Aorta (tissue), 5 donors: ENCODE results near the gene PTPRG. TPM values are rescaled to one million over a fixed set of nuclear protein-coding genes. Genes with fewer than 3 reads are reported as not detected.
A peak's percentile ranks its signal among the peaks of the same experiment; 100 is the strongest.

Source experiments
- ATAC-seq: fragments of 200-7000 bp; cut with Tn5 transposase; one replicate; pipeline ENCODE4 v1.9.1; 2022; ENCODE audit warnings: moderate library complexity; ENCODE audit not compliant: low FRiP score
- DNase-seq, 2 donors: peaks; one replicate each; pipeline ENCODE4 v3.0.0-alpha.2; 2020
- H3K27ac ChIP-seq, 2 donors: one replicate each; pipeline ENCODE4 v1.5.1; 2013; ENCODE audit warnings: low read length in 2 of 2, mild to moderate bottlenecking in 2 of 2, moderate library complexity in 2 of 2, control low read depth in 1 of 2, inconsistent platforms in 1 of 2, low read depth in 1 of 2
- H3K27me3 ChIP-seq, 2 donors: one replicate each; pipeline ENCODE4 v1.6.1; 2013; ENCODE audit warnings: control low read depth in 1 of 2, low read length in 1 of 2, mild to moderate bottlenecking in 1 of 2, moderate library complexity in 1 of 2; ENCODE audit not compliant: insufficient read depth in 2 of 2, control insufficient read depth in 1 of 2
- H3K36me3 ChIP-seq, 2 donors: one replicate each; pipeline ENCODE4 v1.6.1; 2013; ENCODE audit warnings: control low read depth in 1 of 2, low read length in 1 of 2, mild to moderate bottlenecking in 1 of 2; ENCODE audit not compliant: insufficient read depth in 2 of 2, control insufficient read depth in 1 of 2
- H3K4me1 ChIP-seq, 2 donors: one replicate each; pipeline ENCODE4 v1.6.1; 2013; ENCODE audit warnings: low read length in 2 of 2, control low read depth in 1 of 2, mild to moderate bottlenecking in 1 of 2, moderate library complexity in 1 of 2; ENCODE audit not compliant: insufficient read depth in 2 of 2, control insufficient read depth in 1 of 2
- H3K4me3 ChIP-seq, 2 donors: one replicate each; pipeline ENCODE4 v1.5.1; 2013; ENCODE audit warnings: low read length in 2 of 2, control low read depth in 1 of 2, mild to moderate bottlenecking in 1 of 2
- H3K9me3 ChIP-seq: one replicate; pipeline ENCODE4 v1.6.1; 2013; ENCODE audit warnings: mild to moderate bottlenecking, low read length; ENCODE audit not compliant: control insufficient read depth
- WGBS, 2 donors: extraction: QIAGEN DNeasy Blood & Tissue Kit; methylation state at CpG; one replicate each; pipeline ENCODE4 v1.1.7; 2013; 5-methylcytosine and 5-hydroxymethylcytosine counted together
- intact Hi-C, 2 donors: fragments of 100-400 bp; cut with DNase I; formaldehyde crosslinking; loops; one replicate each; pipeline versions ENCODE4 v1.14.2 to v1.15.0; 2022
- polyA plus RNA-seq, 2 donors: library from polyadenylated mRNA; stranded (reverse); fragments of 200-250 nt; gene quantifications; one replicate each; pipeline ENCODE4 v1.2.3, GENCODE V29; 2013
- total RNA-seq, 2 donors: library from RNA; stranded (reverse); fragmentation: NEBNext Ultra II Directional; extraction: Animal tissue kit (Norgen Biotek cat#: 25700); gene quantifications; one replicate each; pipeline ENCODE4 v1.2.1, GENCODE V29; 2021
- donor health status: healthy with polysubstance abuse.
- donor health status: Bipolar disorder and iron deficiency.
- donor health status: DM: no; HTN: no; CAD: no.
- donor health status: DM: no; HTN: no; CAD: no.
- donor health status: DM: yes; HTN: yes; CAD: no.

PTPRG gene
- total and polyA plus RNA-seq, 4 donors: 5.3 to 150 (median 52.4) TPM

DNA sequence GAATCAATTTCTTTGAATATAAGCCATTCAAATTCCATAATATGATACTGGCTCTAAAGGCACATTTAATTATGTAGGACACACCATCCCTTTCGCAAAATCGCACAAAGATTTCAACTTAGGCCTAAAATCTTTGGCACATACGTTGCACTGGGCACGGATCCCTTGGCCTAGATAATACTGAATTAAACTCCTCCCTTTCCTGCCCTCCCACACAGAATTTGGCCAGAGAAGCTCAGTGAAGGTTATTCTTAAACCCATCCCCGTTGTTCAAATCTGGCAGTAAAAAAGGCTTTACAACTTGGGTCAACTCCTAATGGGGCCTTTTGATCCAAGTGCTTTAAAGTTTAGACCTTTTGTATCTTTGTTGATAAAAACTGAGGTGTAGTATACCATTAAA, 247.2 kb downstream of the PTPRG start:
- peak in 1 of 2 donors; percentile 70 for DNase-seq
- no peaks in the 10 kb centered on the region for H3K36me3 ChIP-seq
- peaks cover 7 to 26% of the 10 kb centered on the region in 2 donors for H3K4me1 ChIP-seq
- H3K9me3 ChIP-seq: no peaks in the 10 kb centered on the region
- intact Hi-C loops: loop anchor here in 1 of 2 donors (10.0 kb wide), 1 partner anchor 54 kb away; no protein-coding TSS in a partner anchor
- 5 to 7% methylated on average over 5 of the region's 5 CpGs for WGBS, 2 donors
- no peaks in the 10 kb centered on the region for H3K27me3 ChIP-seq
- H3K27ac ChIP-seq: peak overlapping the region in 1 of 2 donors; percentile 3
- peak; percentile 62 for ATAC-seq
- no peak overlapping the region for H3K4me3 ChIP-seq

- H3K9me3 ChIP-seq: no peaks in the 10 kb centered on the region
- H3K36me3 ChIP-seq: no peaks in the 10 kb centered on the region
- peaks cover 7 to 24% of the 10 kb centered on the region in 2 donors for H3K4me1 ChIP-seq
- intact Hi-C loops: loop anchor here in 1 of 2 donors (10.0 kb wide), 1 partner anchor 54 kb away; no protein-coding TSS in a partner anchor
- no peak overlapping the region for H3K4me3 ChIP-seq
- DNase-seq (no peak), ATAC-seq (no peak)
- H3K27me3 ChIP-seq: no peaks in the 10 kb centered on the region
- WGBS, 2 donors: 14 to 37% methylated on average over 1 of the region's 1 CpG
- H3K27ac ChIP-seq: no peak overlapping the region
These were observed 247.6 kb downstream of the PTPRG start for GRCh38 chr3:61808999-61809398.

DNA sequence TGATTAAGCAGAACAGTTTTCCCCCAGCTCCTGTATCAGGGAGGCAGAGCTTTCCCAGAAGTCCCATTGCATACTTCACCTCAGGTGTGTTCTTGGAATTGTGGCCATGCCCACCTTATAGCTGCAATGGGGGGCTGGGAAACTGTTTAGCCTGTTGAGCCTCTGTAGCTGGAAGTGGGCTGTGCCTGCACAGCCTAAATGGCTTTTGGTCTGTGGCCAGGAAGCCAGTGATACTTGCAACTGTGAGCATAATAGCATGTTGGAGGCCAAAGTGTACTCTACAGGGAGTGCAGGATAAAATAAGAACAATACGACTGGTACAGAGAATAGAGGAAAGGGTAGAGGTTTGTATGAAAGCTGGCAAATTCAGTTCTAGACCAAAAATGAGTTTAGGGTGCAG, 248.5 kb downstream of the PTPRG start:
- Histone ChIP-seq H3K36me3 (no peaks in the 10 kb centered on the region), H3K9me3 (no peaks in the 10 kb centered on the region), H3K4me1 (peaks cover 7 to 27% of the 10 kb centered on the region in 2 donors), H3K27me3 (no peaks in the 10 kb centered on the region), H3K4me3 (no peak overlapping the region), H3K27ac (no peak overlapping the region)
- peak; percentile 69 for ATAC-seq
- 2 to 4% methylated on average over 1 of the region's 1 CpG for WGBS, 2 donors
- intact Hi-C loops: loop anchor here in 1 of 2 donors (10.0 kb wide), 1 partner anchor 55 kb away; no protein-coding TSS in a partner anchor
- DNase-seq: peak in 1 of 2 donors; percentile 56

- H3K27me3 ChIP-seq: no peaks in the 10 kb centered on the region
- no peak overlapping the region for H3K4me3 ChIP-seq
- intact Hi-C loops: no loop called here
- H3K4me1 ChIP-seq: peaks cover 5 to 27% of the 10 kb centered on the region in 2 donors
- H3K36me3 ChIP-seq: no peaks in the 10 kb centered on the region
- no peak overlapping the region for H3K27ac ChIP-seq
- DNase-seq (no peak), ATAC-seq (no peak)
- 88 to 97% methylated on average over 1 of the region's 1 CpG for WGBS, 2 donors
- H3K9me3 ChIP-seq: no peaks in the 10 kb centered on the region
These were observed 249.7 kb downstream of the PTPRG start for GRCh38 chr3:61810953-61811497.

DNA sequence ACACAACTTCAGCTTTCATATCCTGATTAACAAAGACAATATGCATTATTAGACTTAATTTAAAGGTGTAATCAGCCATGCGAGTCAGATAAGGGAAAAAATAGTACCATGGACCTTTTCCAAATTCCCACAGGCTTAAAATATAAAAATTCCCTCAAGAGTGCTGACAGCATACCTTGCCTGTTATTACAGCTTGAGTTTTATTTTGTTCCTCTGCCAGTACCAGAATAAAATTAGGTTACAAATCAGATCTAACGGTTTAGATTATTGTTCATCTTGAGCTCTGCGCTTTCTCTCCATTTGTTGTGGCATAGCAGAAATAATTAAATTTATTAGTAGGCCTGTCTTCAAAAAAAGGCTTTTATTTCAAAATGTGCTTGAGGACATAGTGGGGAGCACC, 250.3 kb downstream of the PTPRG start:
- Histone ChIP-seq H3K4me3 (no peak overlapping the region), H3K9me3 (no peaks in the 10 kb centered on the region), H3K36me3 (no peaks in the 10 kb centered on the region), H3K27ac (no peak overlapping the region), H3K4me1 (peaks cover 5 to 27% of the 10 kb centered on the region in 2 donors), H3K27me3 (no peaks in the 10 kb centered on the region)
- WGBS, 2 donors: 4 to 10% methylated on average over 3 of the region's 3 CpGs
- intact Hi-C loops: no loop called here
- no peak for DNase-seq
- no peak for ATAC-seq

DNA sequence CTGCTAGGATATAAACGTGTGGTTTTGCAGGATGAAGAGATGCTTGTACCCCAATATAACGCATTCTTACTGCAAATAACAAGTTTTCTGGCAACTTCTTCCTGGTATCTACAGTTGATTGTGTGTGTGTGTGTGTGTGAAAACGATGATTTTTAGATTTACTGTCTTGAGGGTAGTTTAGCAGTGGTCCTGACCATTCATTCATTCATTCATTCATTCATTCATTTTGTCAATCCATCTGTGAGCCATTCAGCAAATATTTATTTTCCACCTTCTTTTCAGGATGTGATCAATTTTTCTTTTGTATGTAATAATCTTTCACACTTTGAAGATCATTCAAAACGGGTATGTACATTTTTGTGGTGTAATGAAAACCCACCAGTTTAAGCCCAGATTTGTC, 250.7 kb downstream of the PTPRG start:
- 50 to 54% methylated on average over 4 of the region's 4 CpGs for WGBS, 2 donors
- peaks cover 5 to 27% of the 10 kb centered on the region in 2 donors for H3K4me1 ChIP-seq
- intact Hi-C loops: no loop called here
- no peak overlapping the region for H3K4me3 ChIP-seq
- ATAC-seq (no peak), DNase-seq (no peak)
- no peaks in the 10 kb centered on the region for H3K27me3 ChIP-seq
- no peaks in the 10 kb centered on the region for H3K9me3 ChIP-seq
- H3K36me3 ChIP-seq: no peaks in the 10 kb centered on the region
- no peak overlapping the region for H3K27ac ChIP-seq

GRCh38 chr3:61812517-61812916, 251.1 kb downstream of the PTPRG start:
- no peaks in the 10 kb centered on the region for H3K36me3 ChIP-seq
- ATAC-seq (no peak), DNase-seq (no peak)
- 76 to 86% methylated on average over 3 of the region's 3 CpGs for WGBS, 2 donors
- no peak overlapping the region for H3K4me3 ChIP-seq
- intact Hi-C loops: no loop called here
- peaks cover 5 to 27% of the 10 kb centered on the region in 2 donors for H3K4me1 ChIP-seq
- H3K27ac ChIP-seq: no peak overlapping the region
- H3K27me3 ChIP-seq: no peaks in the 10 kb centered on the region
- no peaks in the 10 kb centered on the region for H3K9me3 ChIP-seq

DNA sequence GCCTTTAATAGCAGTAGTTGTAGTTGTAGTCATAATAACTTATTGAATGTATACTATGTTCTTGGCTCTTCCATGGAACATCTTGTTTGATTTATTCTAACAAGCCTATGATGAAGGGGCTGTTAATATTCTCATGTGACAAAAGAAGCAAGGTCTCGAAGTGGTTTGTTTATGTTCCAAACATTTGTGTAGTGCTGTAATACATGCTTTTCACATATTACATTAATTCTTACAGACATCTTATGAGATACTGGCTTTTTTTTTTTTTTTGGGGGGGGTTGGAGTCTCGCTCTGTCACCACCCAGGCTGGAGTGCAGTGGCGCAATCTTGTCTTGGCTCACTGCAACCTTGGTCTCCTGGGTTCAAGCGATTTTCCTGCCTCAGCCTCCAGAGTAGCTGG, 252.3 kb downstream of the PTPRG start:
- no peak for DNase-seq
- H3K36me3 ChIP-seq: no peaks in the 10 kb centered on the region
- no peak overlapping the region for H3K4me3 ChIP-seq
- H3K4me1 ChIP-seq: peaks cover 2 to 18% of the 10 kb centered on the region in 2 donors
- no peak for ATAC-seq
- H3K27ac ChIP-seq: no peak overlapping the region
- H3K9me3 ChIP-seq: no peaks in the 10 kb centered on the region
- intact Hi-C loops: no loop called here
- H3K27me3 ChIP-seq: no peaks in the 10 kb centered on the region
- 77 to 80% methylated on average over 4 of the region's 4 CpGs for WGBS, 2 donors

GRCh38 chr3:61814674-61815073, 253.3 kb downstream of the PTPRG start:
- Histone ChIP-seq H3K4me1 (peaks cover 2 to 12% of the 10 kb centered on the region in 2 donors), H3K4me3 (no peak overlapping the region), H3K27me3 (no peaks in the 10 kb centered on the region), H3K27ac (no peak overlapping the region), H3K36me3 (no peaks in the 10 kb centered on the region), H3K9me3 (no peaks in the 10 kb centered on the region)
- ATAC-seq (no peak), DNase-seq (no peak)
- 36 to 38% methylated on average over 1 of the region's 1 CpG for WGBS, 2 donors
- intact Hi-C loops: no loop called here
